Gastrocnemius medialis (tissue), 4 donors: Measurements from ENCODE around the gene CRLF3. TPM values are rescaled to one million over a fixed set of nuclear protein-coding genes. Genes with fewer than 3 reads are reported as not detected.

Experiments
- ATAC-seq, 2 donors: fragments of 150-250 bp; one replicate each; pipeline ENCODE4 v1.9.1; 2016
- DNase-seq, 2 donors: peaks; one replicate each; pipeline ENCODE4 v3.0.0-alpha.2; 2019
- H3K27ac ChIP-seq, 4 donors: fragments of 200-600 bp; sonication (generic); 1 replicate in 1 of 4; 2 replicates in 3 of 4; pipeline ENCODE4 v1.5.1; 2016 to 2018; ENCODE audit warnings: mild to moderate bottlenecking in 2 of 4, moderate library complexity in 1 of 4
- H3K27me3 ChIP-seq, 3 donors: fragments of 200-600 bp; sonication (generic) in 2 of 3; 1 replicate in 1 of 3; 2 replicates in 2 of 3; pipeline versions ENCODE4 v1.5.1 to v1.6.0; 2016 to 2019; ENCODE audit warnings: mild to moderate bottlenecking in 1 of 3, moderate library complexity in 1 of 3
- H3K36me3 ChIP-seq, 2 donors: fragments of 200-600 bp; sonication (generic) in 1 of 2; one replicate each; pipeline ENCODE4 v1.5.1; 2017 to 2018
- H3K4me1 ChIP-seq, 2 donors: fragments of 200-600 bp; sonication (generic) in 1 of 2; one replicate each; pipeline ENCODE4 v1.5.1; 2016 to 2017; ENCODE audit warnings: mild to moderate bottlenecking in 2 of 2
- H3K4me3 ChIP-seq, 4 donors: fragments of 200-600 bp; sonication (generic) in 3 of 4; 1 replicate in 1 of 4; 2 replicates in 3 of 4; pipeline ENCODE4 v1.5.1; 2016 to 2019; ENCODE audit warnings: mild to moderate bottlenecking in 2 of 4
- H3K9me3 ChIP-seq, 3 donors: fragments of 200-600 bp; sonication (generic) in 2 of 3; 1 replicate in 1 of 3; 2 replicates in 2 of 3; pipeline ENCODE4 v1.5.1; 2016 to 2019
- CTCF ChIP-seq, 5 experiments: fragments of 450-650 bp in 3 of 5; fragments of 200-600 bp in 2 of 5; sonication (generic) in 2 of 5; IDR thresholded peaks in 4 of 5; conservative IDR thresholded peaks in 1 of 5; 1 replicate in 4 of 5; 2 replicates in 1 of 5; pipeline ENCODE4 v1.5.1; 2016 to 2019; ENCODE audit warnings: antibody characterized with exemption in 5 of 5, mild to moderate bottlenecking in 3 of 5, moderate library complexity in 3 of 5
- POLR2A ChIP-seq, 2 donors: fragments of 450-650 bp; IDR thresholded peaks; one replicate each; pipeline ENCODE4 v1.6.1; 2017; ENCODE audit warnings: antibody characterized with exemption in 2 of 2, mild to moderate bottlenecking in 2 of 2, moderate library complexity in 2 of 2
- in situ Hi-C, 4 donors: fragments of 200-750 bp; cut with MboI; loops; one replicate each; pipeline versions ENCODE4 v1.15.0 to v1.8.0; 2017; ENCODE audit warnings: low sequenced_read_pairs in 4 of 4
- intact Hi-C: fragments of 100-400 bp; cut with DNase I; formaldehyde crosslinking; loops from one replicate; pipeline ENCODE4 v1.15.1; 2023; ENCODE audit warnings: low total_unique reads
- total RNA-seq, 4 donors: library from RNA; depleted of rRNA; stranded (reverse); fragments of >200 nt; gene quantifications; one replicate each; pipeline versions ENCODE4 v1.1.0 to v1.2.3, GENCODE V29; 2016

CRLF3 gene
- total RNA-seq, 4 donors from 2014 or later = 3.5 to 6.4 (median 5.0) TPM

DNA sequence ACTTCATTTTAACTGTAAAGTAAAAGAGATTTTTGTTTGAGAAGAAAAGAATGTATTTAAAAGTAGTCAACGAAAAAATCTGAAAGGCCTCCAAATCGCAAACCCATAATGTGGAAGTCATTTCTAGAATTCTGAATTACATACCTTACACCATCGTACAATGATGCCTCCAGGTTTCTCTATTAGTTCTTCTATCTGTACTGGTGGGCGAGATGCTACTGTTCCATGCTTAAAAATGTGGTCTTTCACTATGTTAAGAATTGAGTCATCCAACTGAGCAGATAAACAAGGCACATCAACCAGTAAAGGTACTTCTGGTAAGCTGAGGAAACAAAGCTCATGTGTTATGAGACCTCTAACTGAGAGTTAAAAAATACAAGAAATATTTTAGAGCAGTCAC lies 28.5 kb downstream of the CRLF3 start:
- TF ChIP-seq CTCF (IDR thresholded peaks at IDR 0.05 in 4 of 5, conservative IDR thresholded peaks at IDR 0.05 in 1 of 5) (no peak), POLR2A (IDR thresholded peaks at IDR 0.05) (no peak)
- no peak for ATAC-seq
- intact Hi-C loops (no loop called here), in situ Hi-C loops (no loop called here)
- H3K9me3 ChIP-seq = no peaks in the 10 kb centered on the region
- H3K27me3 ChIP-seq = no peaks in the 10 kb centered on the region
- no peak for DNase-seq
- peaks cover 0 to 33% of the 10 kb centered on the region in 2 donors for H3K36me3 ChIP-seq
- H3K4me1 ChIP-seq = no peaks in the 10 kb centered on the region
- no peak overlapping the region for H3K4me3 ChIP-seq
- H3K27ac ChIP-seq = no peak overlapping the region

DNA sequence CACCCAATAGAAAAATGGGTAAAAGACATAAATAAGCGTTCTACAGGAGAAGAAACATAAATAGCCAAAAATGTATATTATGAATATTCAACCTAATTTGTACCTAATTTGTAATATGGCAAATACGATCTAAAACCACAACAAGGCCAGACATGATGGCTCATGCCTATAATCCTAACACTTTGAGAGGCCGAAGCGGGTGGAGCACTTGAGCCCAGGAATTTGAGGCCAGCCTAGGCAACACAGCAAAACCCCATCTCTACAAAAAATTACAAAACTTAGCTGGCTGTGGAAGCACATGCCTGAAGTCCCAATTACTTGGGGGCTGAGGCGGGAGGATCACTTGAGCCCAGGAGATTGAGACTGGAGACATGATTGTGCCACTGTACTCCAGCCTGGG lies 30.1 kb downstream of the CRLF3 start:
- Histone ChIP-seq H3K4me1 (no peaks in the 10 kb centered on the region), H3K36me3 (peaks cover 0 to 26% of the 10 kb centered on the region in 2 donors), H3K27me3 (no peaks in the 10 kb centered on the region), H3K9me3 (no peaks in the 10 kb centered on the region), H3K4me3 (no peak overlapping the region), H3K27ac (no peak overlapping the region)
- ATAC-seq (no peak), DNase-seq (no peak)
- no peak for TF ChIP-seq POLR2A (IDR thresholded peaks at IDR 0.05)
- TF ChIP-seq CTCF (IDR thresholded peaks at IDR 0.05 in 4 of 5, conservative IDR thresholded peaks at IDR 0.05 in 1 of 5) = no peak
- in situ Hi-C loops (no loop called here), intact Hi-C loops (no loop called here)

DNA sequence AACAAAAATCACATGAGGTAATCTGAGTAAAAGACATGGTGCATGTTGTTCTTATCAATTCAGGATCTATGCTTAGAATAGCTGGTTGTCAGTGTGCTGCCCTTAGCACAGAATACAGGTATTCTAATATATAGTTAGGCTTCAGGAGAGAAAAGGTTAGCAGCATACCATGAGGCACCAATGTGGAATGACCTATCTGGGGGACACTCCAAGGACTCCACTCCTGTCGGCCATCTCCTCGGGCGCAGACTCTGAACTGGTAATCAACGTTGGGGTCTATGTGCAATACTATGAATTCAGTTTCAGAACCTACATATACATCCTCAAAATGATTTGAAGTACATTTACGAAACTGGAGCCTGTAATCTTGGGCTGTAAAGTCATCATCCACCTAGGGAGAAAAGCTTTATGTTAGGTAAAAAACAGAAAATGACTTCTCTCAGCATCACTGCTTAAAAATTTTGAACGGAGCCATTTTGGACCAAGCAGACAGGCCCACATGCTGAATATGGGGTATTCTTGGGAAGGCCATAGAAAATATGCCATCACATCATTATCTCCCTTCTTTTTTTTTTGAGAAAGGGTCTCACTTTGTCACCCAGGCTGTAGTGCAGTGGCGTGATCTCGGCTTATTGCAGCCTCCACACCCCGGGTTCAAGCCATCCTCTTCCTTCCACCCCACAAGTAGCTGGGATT lies 31.1 kb downstream of the CRLF3 start:
- no peak overlapping the region for H3K27ac ChIP-seq
- H3K4me3 ChIP-seq = no peak overlapping the region
- ATAC-seq (no peak), DNase-seq (no peak)
- in situ Hi-C loops (no loop called here), intact Hi-C loops (no loop called here)
- peaks cover 0 to 17% of the 10 kb centered on the region in 2 donors for H3K36me3 ChIP-seq
- no peaks in the 10 kb centered on the region for H3K4me1 ChIP-seq
- H3K27me3 ChIP-seq = no peaks in the 10 kb centered on the region
- no peaks in the 10 kb centered on the region for H3K9me3 ChIP-seq
- TF ChIP-seq CTCF (IDR thresholded peaks at IDR 0.05 in 4 of 5, conservative IDR thresholded peaks at IDR 0.05 in 1 of 5) (no peak), POLR2A (IDR thresholded peaks at IDR 0.05) (no peak)

GRCh38 chr17:30790279-30790678 lies 34.2 kb downstream of the CRLF3 start:
- no peak for TF ChIP-seq POLR2A (IDR thresholded peaks at IDR 0.05)
- no peak for TF ChIP-seq CTCF (IDR thresholded peaks at IDR 0.05 in 4 of 5, conservative IDR thresholded peaks at IDR 0.05 in 1 of 5)
- Histone ChIP-seq H3K4me1 (no peaks in the 10 kb centered on the region), H3K4me3 (no peak overlapping the region), H3K27ac (no peak overlapping the region), H3K27me3 (no peaks in the 10 kb centered on the region), H3K36me3 (peaks cover 0 to 40% of the 10 kb centered on the region in 2 donors), H3K9me3 (no peaks in the 10 kb centered on the region)
- intact Hi-C loops (no loop called here), in situ Hi-C loops (no loop called here)
- ATAC-seq (no peak), DNase-seq (no peak)

- Histone ChIP-seq H3K36me3 (peaks cover 0 to 48% of the 10 kb centered on the region in 2 donors), H3K9me3 (no peaks in the 10 kb centered on the region), H3K27ac (no peak overlapping the region), H3K4me3 (no peak overlapping the region), H3K4me1 (no peaks in the 10 kb centered on the region), H3K27me3 (no peaks in the 10 kb centered on the region)
- in situ Hi-C loops (no loop called here), intact Hi-C loops (no loop called here)
- DNase-seq (no peak), ATAC-seq (no peak)
- TF ChIP-seq CTCF (IDR thresholded peaks at IDR 0.05 in 4 of 5, conservative IDR thresholded peaks at IDR 0.05 in 1 of 5) (no peak), POLR2A (IDR thresholded peaks at IDR 0.05) (no peak)
Measured at GRCh38 chr17:30788918-30789317, 35.6 kb downstream of the CRLF3 start.
